Hematopoietic multipotent progenitor cell treated with erythropoietin and hydrocortisone succinate and interleukin-3 and kit ligand, for 4 days (in vitro differentiated cells): ENCODE measurements around the gene PSMC6.
"Not testable (repeated sequence)": the region's sequence is repeated elsewhere in the genome, so short reads cannot be mapped to it uniquely, and the experiment has no call there.

Experiments used
- DNase-seq: peaks from one replicate; pipeline ENCODE4 v3.0.0-alpha.2; 2015

PSMC6 gene

GRCh38 chr14:52723514-52724359, 16.7 kb downstream of the PSMC6 start:
- DNase-seq: no peak

GRCh38 chr14:52724360-52724644, 17.3 kb downstream of the PSMC6 start:
- no peak for DNase-seq

GRCh38 chr14:52727509-52727908, 20.5 kb downstream of the PSMC6 start:
- DNase-seq: not testable (repeated sequence)

GRCh38 chr14:52729035-52729434, 22.0 kb downstream of the PSMC6 start:
- DNase-seq: not testable (repeated sequence)

- no peak for DNase-seq
Measured at GRCh38 chr14:52729585-52729924, 22.6 kb downstream of the PSMC6 start.

- DNase-seq: peak; percentile 100
Measured at GRCh38 chr14:52729925-52730708, 23.1 kb downstream of the PSMC6 start, which contains the start of gene STYX. Gene STYX (plus strand): TSS chr14:52730166. CDS start chr14:52730475, 309 bp downstream.

GRCh38 chr14:52730709-52731111, 23.7 kb downstream of the PSMC6 start:
- DNase-seq: peak; percentile 62

GRCh38 chr14:52733824-52734223, 26.8 kb downstream of the PSMC6 start:
- DNase-seq: no peak

GRCh38 chr14:52735921-52736489, 29.0 kb downstream of the PSMC6 start:
- DNase-seq: no peak

- DNase-seq: no peak
Measured at GRCh38 chr14:52738409-52738808, 31.4 kb downstream of the PSMC6 start.

- DNase-seq: no peak
Measured at GRCh38 chr14:52740751-52741150, 33.8 kb downstream of the PSMC6 start.

- DNase-seq: peak; percentile 32
Measured at GRCh38 chr14:52741865-52742264, 34.9 kb downstream of the PSMC6 start.

GRCh38 chr14:52748647-52749292, 41.8 kb downstream of the PSMC6 start:
- DNase-seq: no peak

- DNase-seq: no peak
Measured at GRCh38 chr14:52755607-52756316, 48.8 kb downstream of the PSMC6 start.

- no peak for DNase-seq
Measured at GRCh38 chr14:52759145-52759544, 52.1 kb downstream of the PSMC6 start.

GRCh38 chr14:52762923-52763322, 55.9 kb downstream of the PSMC6 start:
- not testable (repeated sequence) for DNase-seq

GRCh38 chr14:52767058-52767833, 60.2 kb downstream of the PSMC6 start:
- DNase-seq: no peak

GRCh38 chr14:52769887-52770286, 62.9 kb downstream of the PSMC6 start:
- no peak for DNase-seq

GRCh38 chr14:52776816-52777215, 69.8 kb downstream of the PSMC6 start:
- no peak for DNase-seq
